Fibroblast of lung (primary cell): ENCODE data around the gene APP. TPM values are rescaled to one million over a fixed set of nuclear protein-coding genes. Genes with fewer than 3 reads are reported as not detected.
"Not testable (repeated sequence)": the region's sequence is repeated elsewhere in the genome, so short reads cannot be mapped to it uniquely, and the experiment has no call there.

Experiments used
- DNase-seq, 2 donors: peaks; one replicate each; pipeline versions ENCODE4 v3.0.0 to v3.0.0-alpha.2; 2010; ENCODE audit warnings: low read depth in 2 of 2
- H2AFZ ChIP-seq: 2 replicates; pipeline ENCODE4 v1.5.1; 2012; ENCODE audit warnings: low read length, control low read depth, inconsistent platforms
- H3K27ac ChIP-seq: 2 replicates; pipeline ENCODE4 v1.5.1; 2011; ENCODE audit warnings: low read length, control low read depth; ENCODE audit not compliant: insufficient read depth
- H3K27me3 ChIP-seq: 2 replicates; pipeline ENCODE4 v1.5.1; 2011; ENCODE audit warnings: mild to moderate bottlenecking, low read length; ENCODE audit not compliant: control insufficient read depth, insufficient read depth
- H3K36me3 ChIP-seq: 2 replicates; pipeline ENCODE4 v1.5.1; 2011; ENCODE audit warnings: low read length; ENCODE audit not compliant: control insufficient read depth, insufficient read depth
- H3K4me1 ChIP-seq: 2 replicates; pipeline ENCODE4 v1.5.1; 2011; ENCODE audit warnings: low read length; ENCODE audit not compliant: control insufficient read depth, insufficient read depth; ENCODE audit errors: extremely low read depth
- H3K4me2 ChIP-seq: 2 replicates; pipeline ENCODE4 v1.5.1; 2011; ENCODE audit warnings: low read length, control low read depth; ENCODE audit not compliant: insufficient read depth; ENCODE audit errors: extremely low read depth
- H3K4me3 ChIP-seq, 4 experiments: fragments of 200-600 bp in 1 of 4; sonication (generic) in 1 of 4; replicated peaks in 1 of 4; 2 replicates each; pipeline ENCODE4 v1.5.1; 2011 to 2016; ENCODE audit warnings: low read length in 4 of 4, low read depth in 3 of 4, mild to moderate bottlenecking in 3 of 4, control low read depth in 2 of 4, inconsistent platforms in 1 of 4, mixed read lengths in 1 of 4; ENCODE audit not compliant: insufficient read depth in 1 of 4; ENCODE audit errors: control extremely low read depth in 1 of 4
- H3K79me2 ChIP-seq: 2 replicates; pipeline ENCODE4 v1.5.1; 2012; ENCODE audit warnings: mild to moderate bottlenecking, low read length, inconsistent platforms; ENCODE audit not compliant: control insufficient read depth, insufficient read depth
- H3K9ac ChIP-seq: 2 replicates; pipeline ENCODE4 v1.5.1; 2011; ENCODE audit warnings: mild to moderate bottlenecking, low read length, control low read depth; ENCODE audit not compliant: insufficient read depth
- H3K9me3 ChIP-seq: 2 replicates; pipeline ENCODE4 v1.5.1; 2012; ENCODE audit warnings: low read depth, low read length; ENCODE audit not compliant: control insufficient read depth, insufficient read depth
- H4K20me1 ChIP-seq: 2 replicates; pipeline ENCODE4 v1.5.1; 2011; ENCODE audit warnings: low read length; ENCODE audit not compliant: control insufficient read depth, insufficient read depth; ENCODE audit errors: extremely low read depth
- EZH2 ChIP-seq: IDR thresholded peaks from 2 replicates; pipeline ENCODE4 v1.5.1; 2012; ENCODE audit warnings: low read length, control low read depth, mild to moderate bottlenecking; ENCODE audit errors: missing control alignments
- polyA plus RNA-seq, 2 donors: library from polyadenylated mRNA; depleted of rRNA in 1 of 2; stranded (reverse) in 1 of 2; unstranded in 1 of 2; fragments of >200 nt; gene quantifications; 2 replicates each; pipeline ENCODE4 v1.2.1, GENCODE V29; 2011 to 2012; ENCODE audit warnings: missing spikeins in 1 of 2
- total RNA-seq: library from RNA; depleted of rRNA; stranded (reverse); fragments of >200 nt; gene quantifications from 2 replicates; pipeline ENCODE4 v1.2.1, GENCODE V29; 2014
- TF ChIP-seq, protein P1 (sequence below), 2 donors: IDR thresholded peaks in 1 of 2; conservative IDR thresholded peaks in 1 of 2; 1 replicate in 1 of 2; 2 replicates in 1 of 2; pipeline ENCODE4 v1.5.1; 2011 to 2012; ENCODE audit warnings: low read length in 2 of 2, control low read depth in 1 of 2, inconsistent platforms in 1 of 2, low read depth in 1 of 2, mild to moderate bottlenecking in 1 of 2

Gene APP
- total and polyA plus RNA-seq, 2 donors (not counting 1 experiment from before 2014, with no cell fraction given), result 633 to 1,088 TPM

DNA sequence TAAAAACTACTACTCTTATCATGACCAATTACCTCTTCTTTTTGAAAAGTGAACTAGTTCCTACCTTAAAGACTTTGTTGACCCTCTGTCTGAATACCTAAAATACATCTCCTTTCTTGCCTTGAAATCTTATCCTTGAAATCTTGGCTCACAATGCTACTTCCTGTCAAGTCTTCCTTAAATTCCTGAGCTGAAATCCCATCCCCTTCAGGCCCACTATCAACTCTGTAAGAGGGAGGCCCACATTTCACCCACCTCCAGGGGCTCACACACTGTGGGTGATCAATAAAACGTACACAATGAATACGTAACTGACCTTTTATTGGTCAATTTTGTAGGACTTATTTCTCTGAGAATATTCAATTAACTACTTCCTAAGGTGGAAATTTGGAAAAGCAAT is 88.0 kb downstream of the APP start:
- TF ChIP-seq, protein P1, sequence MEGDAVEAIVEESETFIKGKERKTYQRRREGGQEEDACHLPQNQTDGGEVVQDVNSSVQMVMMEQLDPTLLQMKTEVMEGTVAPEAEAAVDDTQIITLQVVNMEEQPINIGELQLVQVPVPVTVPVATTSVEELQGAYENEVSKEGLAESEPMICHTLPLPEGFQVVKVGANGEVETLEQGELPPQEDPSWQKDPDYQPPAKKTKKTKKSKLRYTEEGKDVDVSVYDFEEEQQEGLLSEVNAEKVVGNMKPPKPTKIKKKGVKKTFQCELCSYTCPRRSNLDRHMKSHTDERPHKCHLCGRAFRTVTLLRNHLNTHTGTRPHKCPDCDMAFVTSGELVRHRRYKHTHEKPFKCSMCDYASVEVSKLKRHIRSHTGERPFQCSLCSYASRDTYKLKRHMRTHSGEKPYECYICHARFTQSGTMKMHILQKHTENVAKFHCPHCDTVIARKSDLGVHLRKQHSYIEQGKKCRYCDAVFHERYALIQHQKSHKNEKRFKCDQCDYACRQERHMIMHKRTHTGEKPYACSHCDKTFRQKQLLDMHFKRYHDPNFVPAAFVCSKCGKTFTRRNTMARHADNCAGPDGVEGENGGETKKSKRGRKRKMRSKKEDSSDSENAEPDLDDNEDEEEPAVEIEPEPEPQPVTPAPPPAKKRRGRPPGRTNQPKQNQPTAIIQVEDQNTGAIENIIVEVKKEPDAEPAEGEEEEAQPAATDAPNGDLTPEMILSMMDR (conservative IDR thresholded peaks at IDR 0.05 in 1 of 2, IDR thresholded peaks at IDR 0.05 in 1 of 2; ENCODE audit: low read depth in 1 of 2, low read length in 2 of 2), result no peak
- TF ChIP-seq EZH2, result no peak

DNA sequence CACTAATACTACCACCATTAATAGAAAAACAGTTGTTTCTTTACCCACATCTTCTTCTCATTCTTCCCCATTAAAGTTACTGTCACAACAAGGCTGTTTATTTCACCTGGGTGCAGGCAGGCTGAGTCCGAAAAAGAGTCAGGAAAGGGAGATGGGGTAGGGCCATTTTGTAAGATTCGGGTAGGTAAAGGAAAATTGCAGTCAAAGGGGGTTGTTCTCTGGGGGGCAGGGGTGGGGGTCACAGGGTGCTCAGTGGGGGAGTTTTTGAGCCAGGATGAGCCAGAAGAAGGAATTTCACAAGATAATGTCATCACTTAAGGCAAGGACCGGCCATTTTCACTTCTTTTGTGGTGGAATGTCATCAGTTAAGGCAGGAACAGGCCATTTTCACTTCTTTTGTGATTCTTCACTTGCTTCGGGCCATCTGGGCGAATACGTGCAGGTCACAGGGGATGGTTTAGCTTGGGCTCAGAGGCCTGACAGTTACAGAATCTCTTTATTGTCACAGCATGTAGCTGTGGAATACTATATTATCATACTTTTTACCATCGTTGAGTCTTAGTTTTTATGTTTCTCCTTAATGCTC is 89.3 kb downstream of the APP start:
- not testable (repeated sequence) for H3K9ac ChIP-seq, H4K20me1 ChIP-seq, H3K4me3 ChIP-seq, DNase-seq, H3K4me2 ChIP-seq, H3K36me3 ChIP-seq, H3K9me3 ChIP-seq, H3K27me3 ChIP-seq, H2AFZ ChIP-seq, H3K4me1 ChIP-seq, H3K27ac ChIP-seq
- H3K79me2 ChIP-seq, result peaks cover 23% of the 10 kb centered on the region

More for the DNA sequence above, 88.0 kb downstream of the APP start:
- no peak for DNase-seq
- H3K27ac ChIP-seq, result no peak overlapping the region
- no peak overlapping the region for H2AFZ ChIP-seq
- H3K4me1 ChIP-seq, result no peaks in the 10 kb centered on the region
- H3K27me3 ChIP-seq, result no peaks in the 10 kb centered on the region
- H3K4me3 ChIP-seq, result no peak overlapping the region
- no peaks in the 10 kb centered on the region for H3K9me3 ChIP-seq
- no peak overlapping the region for H3K4me2 ChIP-seq
- H3K36me3 ChIP-seq, result no peaks in the 10 kb centered on the region
- H3K9ac ChIP-seq, result no peak overlapping the region
- H4K20me1 ChIP-seq, result peaks cover 1% of the 10 kb centered on the region
- peaks cover 28% of the 10 kb centered on the region for H3K79me2 ChIP-seq

DNA sequence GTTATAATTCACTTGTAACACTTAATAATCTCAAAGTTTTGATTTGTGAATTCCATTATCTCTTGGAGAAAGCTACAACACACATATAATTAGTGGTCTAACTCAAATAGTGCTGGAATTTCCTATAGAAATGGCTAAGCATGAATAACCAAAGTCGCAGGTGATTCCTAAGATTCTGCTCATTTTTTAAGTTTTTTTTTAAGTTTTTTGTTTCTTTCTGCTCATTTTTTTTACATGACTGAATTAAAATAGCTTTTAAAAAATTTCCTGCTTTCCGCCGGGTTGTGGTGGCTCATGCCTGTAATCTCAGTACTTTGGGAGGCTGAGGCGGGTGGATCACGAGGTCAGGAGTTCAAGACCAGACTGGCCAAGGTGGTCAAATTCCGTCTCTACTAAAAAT is 90.4 kb downstream of the APP start:
- no peaks in the 10 kb centered on the region for H4K20me1 ChIP-seq
- H3K4me2 ChIP-seq, result no peak overlapping the region
- DNase-seq, result no peak
- H3K9ac ChIP-seq, result no peak overlapping the region
- H3K27ac ChIP-seq, result no peak overlapping the region
- TF ChIP-seq, protein P1 (conservative IDR thresholded peaks at IDR 0.05 in 1 of 2, IDR thresholded peaks at IDR 0.05 in 1 of 2; ENCODE audit: low read depth in 1 of 2, low read length in 2 of 2), result no peak
- TF ChIP-seq EZH2, result no peak
- H3K9me3 ChIP-seq, result no peaks in the 10 kb centered on the region
- peaks cover 24% of the 10 kb centered on the region for H3K79me2 ChIP-seq
- H3K27me3 ChIP-seq, result no peaks in the 10 kb centered on the region
- H3K4me1 ChIP-seq, result no peaks in the 10 kb centered on the region
- no peaks in the 10 kb centered on the region for H3K36me3 ChIP-seq
- H2AFZ ChIP-seq, result no peak overlapping the region
- H3K4me3 ChIP-seq, result no peak overlapping the region
